IPS-18c (cell line): Measurements from ENCODE around the gene EFEMP1.

Source experiments
- H3K4me3 ChIP-seq: 2 replicates; pipeline ENCODE4 v1.7.0; 2013; ENCODE audit warnings: low read depth, mild to moderate bottlenecking, low read length, moderate library complexity; ENCODE audit not compliant: insufficient read depth
- H3K9me3 ChIP-seq: one replicate; pipeline ENCODE4 v1.6.1; 2013; ENCODE audit warnings: mild to moderate bottlenecking, low read length, moderate library complexity; ENCODE audit not compliant: control insufficient read depth, insufficient read depth

Gene EFEMP1

DNA sequence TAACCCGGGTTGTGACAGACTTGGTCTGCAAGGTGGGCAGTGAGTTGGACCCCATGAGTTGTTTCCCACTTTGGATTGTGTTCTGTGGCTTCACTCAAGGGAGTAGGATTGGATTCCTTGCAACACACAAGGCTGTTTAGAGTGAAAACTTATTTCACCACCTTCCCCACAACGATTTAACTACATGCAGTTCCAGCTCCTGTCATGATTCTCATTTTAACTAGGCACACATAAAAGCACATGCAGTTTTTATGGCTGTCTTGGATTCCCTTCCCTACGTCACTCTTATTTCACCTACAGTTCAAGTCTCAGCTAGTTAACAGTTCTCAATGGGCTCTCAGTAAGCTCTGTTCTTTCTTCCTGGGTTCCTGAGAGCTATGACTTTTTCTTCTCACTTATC, 15.9 kb downstream of the EFEMP1 start:
- H3K4me3 ChIP-seq: no peak overlapping the region
- H3K9me3 ChIP-seq: no peaks in the 10 kb centered on the region

- Histone ChIP-seq H3K4me3 (no peak overlapping the region), H3K9me3 (no peaks in the 10 kb centered on the region)
Observed at GRCh38 chr2:55906993-55907392, 16.6 kb downstream of the EFEMP1 start.

- H3K9me3 ChIP-seq: no peaks in the 10 kb centered on the region
Observed at GRCh38 chr2:55903727-55904126, 19.9 kb downstream of the EFEMP1 start.

DNA sequence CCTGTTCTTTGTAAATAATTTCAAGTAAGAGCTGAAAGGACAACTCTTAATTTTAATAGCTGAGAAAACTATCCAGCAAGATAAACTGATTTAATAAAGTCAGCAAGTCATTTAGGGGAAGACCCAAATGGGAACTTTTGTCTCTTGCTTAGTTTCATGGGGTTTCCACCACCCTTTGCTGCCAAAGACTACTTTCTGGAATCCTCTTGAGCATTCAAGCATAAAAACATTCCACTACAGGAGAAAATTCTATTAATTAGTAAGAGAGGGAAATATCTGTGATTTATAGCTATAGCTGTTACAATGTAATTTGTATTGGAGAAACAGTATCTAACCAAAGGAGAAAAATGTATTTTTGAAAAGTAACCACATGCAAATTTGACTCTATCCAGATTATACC, 20.6 kb downstream of the EFEMP1 start:
- no peak overlapping the region for H3K4me3 ChIP-seq
- no peaks in the 10 kb centered on the region for H3K9me3 ChIP-seq

More at GRCh38 chr2:55903727-55904126, 19.9 kb downstream of the EFEMP1 start:
- no peak overlapping the region for H3K4me3 ChIP-seq

- no peak overlapping the region for H3K4me3 ChIP-seq
Observed at GRCh38 chr2:55902429-55902828, 21.2 kb downstream of the EFEMP1 start.

GRCh38 chr2:55901941-55902340, 21.6 kb downstream of the EFEMP1 start:
- Histone ChIP-seq H3K4me3 (no peak overlapping the region), H3K9me3 (no peaks in the 10 kb centered on the region)

More at GRCh38 chr2:55902429-55902828, 21.2 kb downstream of the EFEMP1 start:
- H3K9me3 ChIP-seq: no peaks in the 10 kb centered on the region

DNA sequence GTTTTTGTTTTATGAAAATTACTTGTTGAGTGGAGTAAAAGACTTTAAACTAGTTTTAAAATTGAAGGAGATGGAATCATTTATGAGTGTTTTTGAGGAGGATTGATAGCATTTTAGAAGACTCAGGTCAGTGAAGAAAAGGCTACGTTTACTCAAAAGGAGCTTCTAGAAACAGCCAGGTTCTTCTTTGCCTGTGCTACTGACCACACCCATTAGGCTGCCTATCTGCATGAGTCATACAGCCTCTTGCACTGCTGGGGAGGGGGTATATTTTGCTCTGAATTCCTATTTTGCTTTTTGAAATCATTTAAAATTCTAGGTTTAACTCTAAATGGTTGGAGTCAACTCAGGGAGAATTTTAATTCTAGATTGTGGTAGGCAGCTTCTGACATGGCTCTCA, 22.3 kb downstream of the EFEMP1 start:
- Histone ChIP-seq H3K4me3 (no peak overlapping the region), H3K9me3 (no peaks in the 10 kb centered on the region)

- no peak overlapping the region for H3K4me3 ChIP-seq
Observed at GRCh38 chr2:55899881-55900280, 23.7 kb downstream of the EFEMP1 start.

GRCh38 chr2:55898386-55899040, 25.1 kb downstream of the EFEMP1 start:
- Histone ChIP-seq H3K9me3 (no peaks in the 10 kb centered on the region), H3K4me3 (no peak overlapping the region)

More at GRCh38 chr2:55899881-55900280, 23.7 kb downstream of the EFEMP1 start:
- no peaks in the 10 kb centered on the region for H3K9me3 ChIP-seq

DNA sequence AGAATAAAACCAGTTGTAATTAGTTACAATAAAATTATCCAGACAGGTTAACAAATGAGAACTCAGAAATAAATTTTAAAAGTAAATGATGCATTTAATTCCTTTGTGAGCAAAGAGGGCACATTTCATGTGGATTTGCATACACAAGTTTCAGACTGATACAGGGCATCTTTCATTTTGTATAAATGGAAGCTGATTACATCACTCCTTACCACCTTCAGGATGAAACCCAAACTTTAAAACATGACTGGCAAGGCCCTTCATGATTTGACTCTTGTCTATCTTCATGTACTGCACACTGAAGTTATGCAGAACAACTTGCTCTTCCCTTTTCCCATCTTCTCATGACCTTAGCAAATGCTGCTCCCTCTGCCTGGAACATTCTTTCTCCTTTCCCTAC, 26.9 kb downstream of the EFEMP1 start:
- Histone ChIP-seq H3K4me3 (no peak overlapping the region), H3K9me3 (no peaks in the 10 kb centered on the region)

DNA sequence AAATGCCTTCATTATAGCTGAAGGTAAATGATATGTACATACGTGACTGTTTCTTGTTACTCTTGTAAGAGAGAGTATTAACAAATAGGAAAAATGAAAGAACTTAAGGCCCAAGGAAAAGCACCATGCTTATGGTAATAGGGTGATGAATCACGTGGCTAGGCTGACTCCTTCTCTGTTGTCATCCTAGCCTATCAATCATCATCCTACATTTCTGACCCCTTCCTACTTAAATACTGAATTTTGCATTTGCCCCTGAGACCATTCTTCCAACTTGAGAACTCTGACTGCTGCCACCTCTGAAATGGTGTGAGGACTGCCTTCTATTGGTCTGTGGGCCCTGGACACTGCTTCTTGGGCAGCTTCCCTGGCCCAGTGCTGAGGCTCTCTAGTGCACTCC, 28.9 kb downstream of the EFEMP1 start:
- Histone ChIP-seq H3K9me3 (no peaks in the 10 kb centered on the region), H3K4me3 (no peak overlapping the region)

DNA sequence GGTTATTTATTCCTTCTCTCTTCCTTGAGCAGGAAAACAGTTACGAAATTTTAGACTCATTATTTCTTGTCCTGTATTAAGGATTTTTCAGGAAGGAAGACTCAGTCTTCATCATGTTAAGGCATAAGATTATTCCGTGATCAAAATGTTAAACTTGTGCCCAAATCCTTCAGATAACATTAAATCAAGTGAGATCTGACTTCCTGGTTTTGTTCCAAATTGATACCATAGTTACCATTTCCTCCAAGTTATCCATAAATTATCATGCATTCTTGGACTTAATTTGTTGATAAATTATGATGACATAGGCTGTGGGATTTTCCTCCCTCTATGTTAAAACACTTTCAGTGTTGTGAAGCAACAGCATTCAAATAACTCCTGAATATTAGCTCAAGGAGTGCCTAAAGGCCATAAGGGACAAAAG, 31.9 kb downstream of the EFEMP1 start:
- H3K9me3 ChIP-seq: no peaks in the 10 kb centered on the region
- H3K4me3 ChIP-seq: no peak overlapping the region

GRCh38 chr2:55888936-55889335, 34.6 kb downstream of the EFEMP1 start:
- Histone ChIP-seq H3K4me3 (no peak overlapping the region), H3K9me3 (no peaks in the 10 kb centered on the region)

DNA sequence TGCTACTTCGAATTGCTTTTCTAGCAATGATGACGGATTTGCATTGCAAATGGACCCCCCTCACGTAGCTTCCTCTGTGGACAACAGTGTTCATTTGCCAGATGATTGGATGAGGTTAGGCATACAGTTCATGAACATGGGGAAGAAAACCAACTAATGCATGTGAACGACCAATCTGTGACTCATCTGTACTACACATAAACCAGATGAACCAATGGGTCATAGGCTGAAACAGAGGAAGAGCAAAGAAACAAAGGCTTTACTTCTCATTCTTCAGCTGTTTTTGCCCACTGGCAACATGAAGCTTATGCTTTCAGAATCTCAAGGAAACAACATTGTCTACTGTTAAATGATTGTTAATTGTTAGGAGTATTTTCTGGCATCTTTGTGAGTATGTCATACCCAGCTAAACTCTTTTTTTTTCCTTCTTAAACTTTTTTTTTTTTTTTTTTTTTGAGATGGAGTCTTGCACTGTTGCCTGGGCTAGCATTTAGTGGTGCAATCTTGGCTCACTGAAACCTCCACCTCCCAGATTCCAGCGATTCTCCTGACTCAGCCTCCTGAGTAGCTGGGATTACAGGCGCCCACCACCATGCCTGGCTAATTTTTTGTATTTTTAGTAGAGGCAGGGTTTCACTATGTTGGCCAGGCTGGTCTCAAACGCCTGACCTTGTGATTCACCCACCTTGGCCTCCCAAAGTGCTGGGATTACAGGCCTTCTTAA, 35.5 kb downstream of the EFEMP1 start:
- Histone ChIP-seq H3K4me3 (no peak overlapping the region), H3K9me3 (no peaks in the 10 kb centered on the region)

DNA sequence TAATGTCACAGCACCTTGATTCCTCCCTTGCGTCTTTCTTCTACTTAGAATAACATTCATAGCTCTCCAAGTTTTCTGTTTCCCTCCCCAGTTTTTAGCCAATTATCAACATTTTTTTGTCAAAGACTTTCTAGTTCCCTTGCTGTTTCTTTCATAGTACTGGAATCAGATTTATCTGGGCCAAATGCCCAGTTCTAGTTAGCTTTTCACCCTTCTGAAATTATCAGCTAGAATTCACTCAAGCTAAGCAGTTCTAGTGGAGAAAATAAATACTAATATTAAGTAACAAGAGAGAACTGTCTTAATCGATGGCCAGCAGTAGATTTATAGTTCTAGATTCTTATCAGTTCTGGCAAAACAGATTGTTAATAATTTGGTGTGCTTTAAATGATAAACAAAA, 36.2 kb downstream of the EFEMP1 start:
- Histone ChIP-seq H3K9me3 (no peaks in the 10 kb centered on the region), H3K4me3 (no peak overlapping the region)

DNA sequence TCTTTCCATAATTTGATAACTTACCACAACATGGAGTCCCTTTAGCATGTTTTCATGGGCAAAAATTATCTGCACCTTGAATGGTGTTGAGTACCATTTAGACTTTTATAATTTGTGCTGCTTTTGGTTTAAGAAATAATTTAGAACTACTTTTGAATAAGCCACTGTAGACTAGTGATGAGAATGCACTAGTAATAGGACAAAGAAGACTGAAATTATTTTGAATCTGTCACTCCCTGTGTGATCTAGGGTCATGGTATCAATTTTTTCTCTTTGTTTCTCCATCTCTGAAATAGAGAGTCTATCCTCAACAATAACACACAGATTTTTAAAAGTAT, 37.7 kb downstream of the EFEMP1 start:
- Histone ChIP-seq H3K4me3 (no peak overlapping the region), H3K9me3 (no peaks in the 10 kb centered on the region)

DNA sequence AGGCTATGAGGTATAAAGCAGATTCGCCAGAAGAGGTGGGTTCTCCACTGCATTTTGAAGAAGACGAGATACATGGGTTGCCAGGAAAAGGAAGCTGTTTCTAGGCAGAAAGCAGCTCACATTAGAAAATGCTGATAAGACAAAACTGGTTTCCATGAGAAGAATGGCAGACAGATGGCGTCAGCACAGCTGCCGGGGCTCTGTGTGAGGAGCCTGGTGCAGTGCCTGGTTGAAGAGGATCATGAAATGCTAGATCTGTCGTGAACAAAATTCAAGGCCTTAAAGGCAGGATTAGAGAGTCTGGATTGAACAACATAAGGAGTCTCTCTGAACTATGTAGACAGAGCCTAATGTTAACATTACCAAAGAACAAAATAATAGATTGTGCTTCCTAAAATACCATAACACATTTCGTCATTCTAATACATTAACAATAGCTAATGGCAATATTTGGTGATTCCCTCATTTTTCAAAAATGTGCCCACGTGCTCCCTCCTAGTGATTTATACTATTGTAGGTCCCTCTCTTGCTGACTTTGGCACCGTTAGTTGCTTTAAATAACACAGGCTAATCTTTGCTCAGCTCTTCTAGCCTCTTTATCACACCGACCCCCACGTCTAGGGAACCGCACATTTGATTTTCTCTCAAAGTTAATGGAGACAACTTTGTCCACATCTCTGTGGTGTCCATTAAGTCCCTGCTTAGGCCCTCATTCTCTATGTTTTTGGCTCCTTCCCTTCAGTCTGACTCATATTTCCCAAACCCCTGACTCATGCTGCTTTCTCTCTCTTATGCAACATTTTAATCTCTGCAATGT, 38.2 kb downstream of the EFEMP1 start:
- Histone ChIP-seq H3K9me3 (no peaks in the 10 kb centered on the region), H3K4me3 (no peak overlapping the region)

GRCh38 chr2:55883829-55884228, 39.8 kb downstream of the EFEMP1 start:
- Histone ChIP-seq H3K4me3 (no peak overlapping the region), H3K9me3 (no peaks in the 10 kb centered on the region)
